Right cardiac atrium (tissue), 5 donors: ENCODE data around the gene MAP3K13. TPM values are rescaled to one million over a fixed set of nuclear protein-coding genes. Genes with fewer than 3 reads are reported as not detected.

Source experiments
- ATAC-seq, 2 donors: fragments of 200-7000 bp; cut with Tn5 transposase; one replicate each; pipeline versions ENCODE4 v1.8.0 to v1.9.1; 2020; ENCODE audit warnings: moderate library complexity in 2 of 2, mild to moderate bottlenecking in 1 of 2
- DNase-seq, 3 donors: peaks; one replicate each; pipeline ENCODE4 v3.0.0-alpha.2; 2020
- H3K27ac ChIP-seq: one replicate; pipeline ENCODE4 v1.5.1; 2013; ENCODE audit warnings: mild to moderate bottlenecking, low read length, control low read depth, moderate library complexity
- H3K27me3 ChIP-seq: one replicate; pipeline ENCODE4 v1.6.1; 2013; ENCODE audit not compliant: control insufficient read depth, insufficient read depth
- H3K4me1 ChIP-seq: one replicate; pipeline ENCODE4 v1.6.1; 2013; ENCODE audit warnings: low read length; ENCODE audit not compliant: control insufficient read depth, insufficient read depth
- H3K4me3 ChIP-seq: one replicate; pipeline ENCODE4 v1.5.1; 2013; ENCODE audit warnings: low read length, control low read depth
- H3K9me3 ChIP-seq: one replicate; pipeline ENCODE4 v1.6.1; 2013; ENCODE audit warnings: low read length; ENCODE audit not compliant: control insufficient read depth
- WGBS: extraction: QIAGEN DNeasy Blood & Tissue Kit; methylation state at CpG from one replicate; pipeline ENCODE4 v1.1.7; 2013; 5-methylcytosine and 5-hydroxymethylcytosine counted together
- intact Hi-C, 4 donors: fragments of 100-400 bp; cut with DNase I; formaldehyde crosslinking; loops; one replicate each; pipeline versions ENCODE4 v1.11.0 to v1.14.0; 2022 to 2023
- polyA plus RNA-seq: library from polyadenylated mRNA; stranded (reverse); fragments of 200-250 nt; gene quantifications from one replicate; pipeline ENCODE4 v1.2.3, GENCODE V29; 2013
- total RNA-seq, 4 donors: library from RNA; stranded (reverse); fragmentation: NEBNext Ultra II Directional; extraction: Animal tissue kit (Norgen Biotek cat#: 25700); gene quantifications; one replicate each; pipeline ENCODE4 v1.2.1, GENCODE V29; 2021
- donor health status: healthy with polysubstance abuse.
- donor health status: DM: no; HTN: yes; CAD: no.
- donor health status: DM: no; HTN: no; CAD: no.
- donor health status: DM: no; HTN: yes; CAD: no; lungs with severe emphysema.
- donor health status: DM: yes; HTN: yes; CAD: no.

The MAP3K13 gene
- total and polyA plus RNA-seq, 5 donors, result 10.8 to 18.5 (median 12.3) TPM

GRCh38 chr3:185399737-185400667, 37.1 kb downstream of the MAP3K13 start:
- ATAC-seq, result no peak
- no peak for DNase-seq
- 84% methylated on average over 16 of the region's 16 CpGs for WGBS
- no peaks in the 10 kb centered on the region for H3K4me1 ChIP-seq
- no peaks in the 10 kb centered on the region for H3K9me3 ChIP-seq
- H3K4me3 ChIP-seq, result no peak overlapping the region
- no peaks in the 10 kb centered on the region for H3K27me3 ChIP-seq
- no peak overlapping the region for H3K27ac ChIP-seq
- intact Hi-C loops, result no loop called here

DNA sequence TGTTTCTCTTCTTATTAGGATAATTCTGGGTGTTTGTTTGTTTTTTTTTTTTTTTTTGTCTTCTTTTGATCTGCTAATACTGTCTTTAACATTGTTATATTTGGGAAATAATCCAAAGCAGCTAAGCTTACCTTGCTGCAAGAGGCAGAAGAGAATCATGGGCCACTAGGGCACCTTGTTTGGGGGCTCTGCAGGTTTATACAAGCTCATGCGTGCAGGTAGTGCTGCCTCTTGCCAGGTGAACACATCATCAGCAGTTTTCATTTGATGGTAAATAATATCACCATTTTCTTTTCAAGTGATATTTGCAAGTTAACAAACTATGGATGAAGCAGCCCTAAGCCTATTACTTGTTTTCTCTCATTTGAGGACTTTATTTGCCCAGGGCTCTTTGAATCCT, 37.9 kb downstream of the MAP3K13 start:
- Histone ChIP-seq H3K4me1 (no peaks in the 10 kb centered on the region), H3K9me3 (no peaks in the 10 kb centered on the region), H3K4me3 (no peak overlapping the region), H3K27me3 (no peaks in the 10 kb centered on the region), H3K27ac (no peak overlapping the region)
- no peak for ATAC-seq
- 95% methylated on average over 1 of the region's 1 CpG for WGBS
- intact Hi-C loops, result no loop called here
- no peak for DNase-seq

DNA sequence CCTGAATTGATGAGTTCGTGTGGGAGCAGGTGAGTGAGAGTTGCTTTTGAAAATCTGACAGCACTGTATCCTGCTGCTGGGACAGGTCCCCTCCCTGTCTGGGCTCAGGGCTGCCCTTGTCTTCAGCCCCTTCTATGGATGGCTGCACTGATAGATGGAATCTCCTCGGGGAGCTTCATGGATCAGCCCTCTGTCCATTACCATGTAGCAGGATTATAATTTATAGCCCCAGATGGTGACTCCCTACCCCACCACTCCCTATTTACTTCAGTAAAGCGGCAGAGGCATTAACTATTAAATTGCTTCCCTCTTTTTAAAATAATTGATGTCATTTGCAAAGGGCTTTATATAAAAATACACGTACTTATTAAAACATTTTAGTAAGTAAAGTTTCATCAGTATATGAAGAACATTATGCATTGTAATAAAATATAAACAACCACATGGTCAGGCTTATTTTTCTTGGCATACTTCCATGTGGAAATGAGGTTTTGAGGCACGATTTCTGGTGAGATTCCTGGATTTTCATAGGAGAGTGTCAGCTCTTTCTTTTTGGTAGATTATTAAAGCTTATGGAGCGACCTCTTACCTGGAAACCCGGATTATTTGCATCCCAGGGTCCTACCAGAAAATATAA, 38.5 kb downstream of the MAP3K13 start:
- intact Hi-C loops, result no loop called here
- ATAC-seq (no peak), DNase-seq (no peak)
- no peak overlapping the region for H3K4me3 ChIP-seq
- no peak overlapping the region for H3K27ac ChIP-seq
- H3K4me1 ChIP-seq, result no peaks in the 10 kb centered on the region
- 56% methylated on average over 7 of the region's 7 CpGs for WGBS
- no peaks in the 10 kb centered on the region for H3K9me3 ChIP-seq
- H3K27me3 ChIP-seq, result no peaks in the 10 kb centered on the region

GRCh38 chr3:185402561-185402960, 39.6 kb downstream of the MAP3K13 start:
- peak; percentile 88 to 91 for ATAC-seq
- DNase-seq, result peak in 1 of 3 donors; percentile 41
- Histone ChIP-seq H3K4me1 (no peaks in the 10 kb centered on the region), H3K9me3 (no peaks in the 10 kb centered on the region), H3K27me3 (no peaks in the 10 kb centered on the region), H3K27ac (no peak overlapping the region), H3K4me3 (no peak overlapping the region)
- 41% methylated on average over 5 of the region's 5 CpGs for WGBS
- intact Hi-C loops, result no loop called here

DNA sequence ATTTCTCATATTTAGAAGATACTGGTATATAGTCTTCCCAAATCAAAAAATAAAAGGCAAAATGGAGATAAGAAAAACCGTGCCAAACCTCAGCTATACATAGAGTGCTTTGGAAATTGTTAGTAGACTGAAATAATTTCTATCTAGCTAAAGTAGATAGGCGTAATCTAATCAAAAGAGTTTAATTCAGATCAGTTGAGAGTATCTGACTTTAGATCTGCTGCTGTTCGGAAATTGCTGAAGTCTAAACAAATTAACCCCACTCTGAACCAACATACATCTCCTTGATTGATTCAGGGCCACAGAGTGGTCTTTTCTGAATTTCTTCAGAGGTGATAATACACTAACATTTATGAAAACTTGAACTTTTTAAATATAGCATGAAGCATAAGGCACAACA, 40.1 kb downstream of the MAP3K13 start:
- ATAC-seq (no peak), DNase-seq (no peak)
- H3K4me1 ChIP-seq, result no peaks in the 10 kb centered on the region
- intact Hi-C loops, result no loop called here
- H3K27me3 ChIP-seq, result no peaks in the 10 kb centered on the region
- no peak overlapping the region for H3K27ac ChIP-seq
- H3K9me3 ChIP-seq, result no peaks in the 10 kb centered on the region
- WGBS, result 48% methylated on average over 3 of the region's 3 CpGs
- no peak overlapping the region for H3K4me3 ChIP-seq

DNA sequence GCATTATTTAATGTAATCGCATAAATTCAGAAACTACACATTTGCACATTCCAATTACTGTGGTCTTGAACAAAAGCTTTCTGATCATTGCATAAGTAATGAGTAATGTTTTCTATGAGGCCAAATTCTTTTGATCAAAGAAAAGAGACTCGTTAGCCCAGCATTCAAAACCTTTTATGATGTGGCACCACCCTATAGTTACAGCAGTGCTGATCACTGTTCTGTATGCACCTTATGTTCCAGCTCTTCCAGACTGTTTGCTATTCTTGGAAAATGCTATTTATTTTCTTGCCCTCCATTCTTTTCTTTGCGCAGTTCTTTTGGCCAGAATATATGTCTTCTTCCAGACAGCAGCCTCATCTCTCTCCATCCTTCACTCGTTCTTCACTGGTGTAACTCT, 42.3 kb downstream of the MAP3K13 start:
- DNase-seq (no peak), ATAC-seq (no peak)
- WGBS, result 97% methylated on average over 4 of the region's 4 CpGs
- Histone ChIP-seq H3K27me3 (no peaks in the 10 kb centered on the region), H3K27ac (no peak overlapping the region), H3K4me3 (no peak overlapping the region), H3K9me3 (no peaks in the 10 kb centered on the region), H3K4me1 (no peaks in the 10 kb centered on the region)
- intact Hi-C loops, result no loop called here

- Histone ChIP-seq H3K4me3 (no peak overlapping the region), H3K9me3 (no peaks in the 10 kb centered on the region), H3K27me3 (no peaks in the 10 kb centered on the region), H3K4me1 (no peaks in the 10 kb centered on the region), H3K27ac (no peak overlapping the region)
- DNase-seq (no peak), ATAC-seq (no peak)
- intact Hi-C loops, result no loop called here
- 79% methylated on average over 3 of the region's 3 CpGs for WGBS
These were observed 42.7 kb downstream of the MAP3K13 start for GRCh38 chr3:185405664-185406063.

- ATAC-seq (no peak), DNase-seq (no peak)
- intact Hi-C loops, result no loop called here
- 46% methylated on average over 1 of the region's 1 CpG for WGBS
- Histone ChIP-seq H3K9me3 (no peaks in the 10 kb centered on the region), H3K27ac (no peak overlapping the region), H3K27me3 (no peaks in the 10 kb centered on the region), H3K4me1 (no peaks in the 10 kb centered on the region), H3K4me3 (no peak overlapping the region)
These were observed 43.2 kb downstream of the MAP3K13 start for GRCh38 chr3:185406121-185406620.

DNA sequence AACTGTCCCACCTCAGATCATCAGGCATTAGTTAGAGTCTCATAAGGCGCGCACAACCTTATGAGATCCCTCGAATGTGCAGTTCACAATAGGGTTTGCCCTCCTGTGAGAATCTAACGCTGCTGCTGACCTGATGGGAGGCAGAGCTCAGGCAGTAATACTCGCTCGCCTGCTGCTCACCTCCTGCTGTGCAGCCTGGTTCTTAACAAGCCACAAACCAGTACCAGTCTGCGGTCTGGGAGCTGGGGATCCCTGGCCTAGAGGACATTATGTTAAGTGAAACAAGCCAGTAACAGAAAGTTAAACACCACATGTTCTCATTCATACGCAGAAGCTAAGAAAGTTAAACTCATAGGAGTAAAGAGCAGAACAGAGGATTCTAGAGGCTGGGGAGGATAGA, 47.0 kb downstream of the MAP3K13 start:
- H3K9me3 ChIP-seq, result no peaks in the 10 kb centered on the region
- intact Hi-C loops, result no loop called here
- WGBS, result 76% methylated on average over 8 of the region's 8 CpGs
- no peak for ATAC-seq
- no peak for DNase-seq
- no peak overlapping the region for H3K27ac ChIP-seq
- no peak overlapping the region for H3K4me3 ChIP-seq
- H3K27me3 ChIP-seq, result no peaks in the 10 kb centered on the region
- H3K4me1 ChIP-seq, result no peaks in the 10 kb centered on the region

GRCh38 chr3:185411133-185411532, 48.2 kb downstream of the MAP3K13 start:
- intact Hi-C loops, result no loop called here
- DNase-seq, result no peak
- no peak for ATAC-seq
- H3K27ac ChIP-seq, result no peak overlapping the region
- H3K4me1 ChIP-seq, result no peaks in the 10 kb centered on the region
- no peak overlapping the region for H3K4me3 ChIP-seq
- WGBS, result 91% methylated on average over 1 of the region's 1 CpG
- H3K9me3 ChIP-seq, result no peaks in the 10 kb centered on the region
- no peaks in the 10 kb centered on the region for H3K27me3 ChIP-seq

DNA sequence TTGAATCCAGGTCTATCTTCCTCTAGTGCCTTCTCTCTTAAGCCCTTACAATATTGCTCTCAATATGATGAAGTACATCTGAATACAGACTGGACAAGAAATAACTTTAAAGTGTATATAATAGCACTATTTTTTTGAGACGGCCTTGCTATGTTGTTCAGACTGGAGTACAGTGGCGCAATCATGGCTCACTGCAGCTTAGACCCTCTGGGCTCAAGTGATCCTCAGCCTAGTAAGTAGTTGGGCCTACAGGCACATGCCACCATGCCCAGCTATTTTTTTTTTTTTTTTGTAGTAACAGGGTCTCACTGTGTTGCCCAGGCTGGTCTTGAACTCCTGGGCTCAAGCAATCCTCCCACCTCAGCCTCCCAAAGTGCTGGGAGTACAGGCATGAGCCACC, 53.6 kb downstream of the MAP3K13 start:
- no peaks in the 10 kb centered on the region for H3K4me1 ChIP-seq
- intact Hi-C loops, result no loop called here
- H3K27me3 ChIP-seq, result no peaks in the 10 kb centered on the region
- ATAC-seq (no peak), DNase-seq (no peak)
- H3K4me3 ChIP-seq, result no peak overlapping the region
- no peak overlapping the region for H3K27ac ChIP-seq
- no peaks in the 10 kb centered on the region for H3K9me3 ChIP-seq
- 94% methylated on average over 2 of the region's 2 CpGs for WGBS
